ENCODE data around the gene CTSK. TPM values are rescaled to one million over a fixed set of nuclear protein-coding genes. Genes with fewer than 3 reads are reported as not detected.
"Not testable (repeated sequence)": the region's sequence is repeated elsewhere in the genome, so short reads cannot be mapped to it uniquely, and the experiment has no call there.

Gene CTSK
- total RNA-seq, 1 donor from 2014 or later, result 1.8 TPM

DNA sequence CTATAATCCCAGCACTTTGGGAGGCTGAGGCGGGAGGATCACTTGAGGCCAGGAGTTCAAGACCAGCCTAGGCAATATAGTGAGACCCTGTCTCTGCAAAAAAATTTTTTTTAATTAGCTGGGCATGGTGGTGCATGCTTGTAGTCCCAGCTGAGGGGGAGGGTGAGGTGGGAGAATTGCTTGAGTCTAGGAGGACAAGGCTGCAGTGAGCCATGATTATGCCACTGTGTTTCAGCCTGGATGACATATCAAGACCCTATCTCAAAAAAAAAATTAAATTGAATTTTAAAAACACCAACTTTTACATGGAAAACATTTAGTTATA is 42.1 kb downstream of the CTSK start:
- intact Hi-C loops (cut with micrococcal nuclease), result loop anchor here (1.0 to 5.0 kb wide), 5 partner anchors 69 to 199 kb away; partner anchors contain the start of genes ENSA and GOLPH3L
- H3K27me3 Mint-ChIP-seq (ENCODE audit: insufficient read depth), result peaks cover 16% of the 10 kb centered on the region
- not testable (repeated sequence) for H3K9me3 Mint-ChIP-seq; DNase-seq (ENCODE audit: low spot score)
- H3K4me1 Mint-ChIP-seq (ENCODE audit: low read depth), result peaks cover 43% of the 10 kb centered on the region
- H3K27ac Mint-ChIP-seq, result peak overlapping the region; percentile 94
- peaks cover 19% of the 10 kb centered on the region for H3K36me3 Mint-ChIP-seq (ENCODE audit: low read depth)
- H3K4me3 Mint-ChIP-seq, result peak overlapping the region; percentile 92

- peak within 1 kb of the TSS; percentile 92 for H3K4me3 Mint-ChIP-seq
- peaks cover 2% of the 10 kb centered on the region for H3K9me3 Mint-ChIP-seq
- DNase-seq (ENCODE audit: low spot score), result no peak
- intact Hi-C loops (cut with micrococcal nuclease), result loop anchor here (1.0 to 5.0 kb wide), 5 partner anchors 68 to 198 kb away; partner anchors contain the start of genes ENSA and GOLPH3L
- peaks cover 40% of the 10 kb centered on the region for H3K4me1 Mint-ChIP-seq (ENCODE audit: low read depth)
- peak within 1 kb of the TSS; percentile 94 for H3K27ac Mint-ChIP-seq
- H3K36me3 Mint-ChIP-seq (ENCODE audit: low read depth), result peaks cover 22% of the 10 kb centered on the region
- H3K27me3 Mint-ChIP-seq (ENCODE audit: insufficient read depth), result peaks cover 13% of the 10 kb centered on the region
These were observed 42.6 kb downstream of the CTSK start, which contains the start of gene CTSS for GRCh38 chr1:150765296-150765976. CTSS (minus strand) TSS chr1:150765778; CDS start chr1:150764763, 1,015 bp downstream.

GRCh38 chr1:150764617-150765101 is 43.4 kb downstream of the CTSK start:
- peaks cover 26% of the 10 kb centered on the region for H3K36me3 Mint-ChIP-seq (ENCODE audit: low read depth)
- peaks cover 9% of the 10 kb centered on the region for H3K27me3 Mint-ChIP-seq (ENCODE audit: insufficient read depth)
- peak overlapping the region; percentile 92 for H3K4me3 Mint-ChIP-seq
- H3K9me3 Mint-ChIP-seq, result peaks cover 6% of the 10 kb centered on the region
- DNase-seq (ENCODE audit: low spot score), result no peak
- peaks cover 43% of the 10 kb centered on the region for H3K4me1 Mint-ChIP-seq (ENCODE audit: low read depth)
- H3K27ac Mint-ChIP-seq, result peak overlapping the region; percentile 94
- intact Hi-C loops (cut with micrococcal nuclease), result loop anchor here (1.0 to 5.0 kb wide), 5 partner anchors 67 to 197 kb away; partner anchors contain the start of genes ENSA and GOLPH3L

- Mint-ChIP-seq H3K9me3 (peaks cover 6% of the 10 kb centered on the region), H3K36me3 (ENCODE audit: low read depth) (peaks cover 26% of the 10 kb centered on the region), H3K27me3 (ENCODE audit: insufficient read depth) (peaks cover 6% of the 10 kb centered on the region), H3K4me3 (peak overlapping the region; percentile 13), H3K4me1 (ENCODE audit: low read depth) (peaks cover 43% of the 10 kb centered on the region), H3K27ac (no peak overlapping the region)
- intact Hi-C loops (cut with micrococcal nuclease), result no loop called here
- DNase-seq (ENCODE audit: low spot score), result no peak
These were observed 45.0 kb downstream of the CTSK start for GRCh38 chr1:150763018-150763417.

GRCh38 chr1:150762552-150762951 is 45.5 kb downstream of the CTSK start:
- intact Hi-C loops (cut with micrococcal nuclease), result no loop called here
- Mint-ChIP-seq H3K36me3 (ENCODE audit: low read depth) (peaks cover 28% of the 10 kb centered on the region), H3K9me3 (peaks cover 6% of the 10 kb centered on the region), H3K4me3 (peak overlapping the region; percentile 13), H3K27me3 (ENCODE audit: insufficient read depth) (peaks cover under 1% of the 10 kb centered on the region), H3K27ac (no peak overlapping the region), H3K4me1 (ENCODE audit: low read depth) (peaks cover 43% of the 10 kb centered on the region)
- no peak for DNase-seq (ENCODE audit: low spot score)

DNA sequence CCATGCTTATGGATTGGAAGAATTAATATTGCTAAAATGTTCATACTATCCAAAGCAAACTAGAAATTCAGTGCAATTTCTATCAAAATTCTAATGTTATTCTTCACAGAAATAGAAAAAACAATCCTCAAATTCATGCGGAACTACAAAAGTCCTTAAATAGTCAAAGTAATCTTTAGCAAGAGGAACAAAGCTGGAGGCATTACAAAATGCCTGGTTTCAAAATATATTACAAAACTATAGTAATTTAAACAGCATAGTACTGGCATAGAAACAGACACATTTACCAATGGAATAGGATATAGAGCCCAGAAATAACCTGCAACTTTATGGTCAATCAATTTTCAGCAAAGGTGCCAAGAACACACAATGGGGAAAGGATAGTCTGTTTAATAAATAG is 46.3 kb downstream of the CTSK start:
- Mint-ChIP-seq H3K27me3 (ENCODE audit: insufficient read depth) (no peaks in the 10 kb centered on the region), H3K9me3 (peaks cover 6% of the 10 kb centered on the region), H3K36me3 (ENCODE audit: low read depth) (peaks cover 32% of the 10 kb centered on the region), H3K4me1 (ENCODE audit: low read depth) (peaks cover 43% of the 10 kb centered on the region), H3K4me3 (no peak overlapping the region), H3K27ac (no peak overlapping the region)
- intact Hi-C loops (cut with micrococcal nuclease), result no loop called here
- no peak for DNase-seq (ENCODE audit: low spot score)

DNA sequence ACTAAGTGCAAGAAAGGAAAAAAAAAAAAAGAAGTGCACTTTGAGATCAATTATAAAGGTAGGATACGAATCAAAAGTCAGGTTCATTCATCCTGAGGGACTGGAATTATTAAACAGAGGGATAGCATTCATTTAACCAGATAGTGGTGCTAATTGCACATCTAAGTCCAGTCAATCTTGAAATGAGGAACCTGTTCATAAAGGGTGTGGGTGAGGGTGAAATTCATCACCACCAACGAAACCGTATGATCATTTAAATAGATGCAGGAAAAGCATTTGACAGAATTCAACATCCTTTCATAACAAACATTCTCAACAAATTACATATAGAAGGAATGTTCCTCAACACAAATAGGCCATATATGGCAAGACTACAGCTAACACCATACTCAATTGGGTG is 48.0 kb downstream of the CTSK start:
- Mint-ChIP-seq H3K4me3 (no peak overlapping the region), H3K9me3 (peaks cover 6% of the 10 kb centered on the region), H3K27me3 (ENCODE audit: insufficient read depth) (no peaks in the 10 kb centered on the region), H3K27ac (no peak overlapping the region), H3K4me1 (ENCODE audit: low read depth) (peaks cover 36% of the 10 kb centered on the region), H3K36me3 (ENCODE audit: low read depth) (peaks cover 33% of the 10 kb centered on the region)
- no peak for DNase-seq (ENCODE audit: low spot score)
- intact Hi-C loops (cut with micrococcal nuclease), result no loop called here

GRCh38 chr1:150753416-150753815 is 54.6 kb downstream of the CTSK start:
- no peak for DNase-seq (ENCODE audit: low spot score)
- intact Hi-C loops (cut with micrococcal nuclease), result no loop called here
- H3K9me3 Mint-ChIP-seq, result no peaks in the 10 kb centered on the region
- no peaks in the 10 kb centered on the region for H3K4me1 Mint-ChIP-seq (ENCODE audit: low read depth)
- no peak overlapping the region for H3K4me3 Mint-ChIP-seq
- no peaks in the 10 kb centered on the region for H3K27me3 Mint-ChIP-seq (ENCODE audit: insufficient read depth)
- H3K27ac Mint-ChIP-seq, result no peak overlapping the region
- H3K36me3 Mint-ChIP-seq (ENCODE audit: low read depth), result peaks cover 23% of the 10 kb centered on the region

DNA sequence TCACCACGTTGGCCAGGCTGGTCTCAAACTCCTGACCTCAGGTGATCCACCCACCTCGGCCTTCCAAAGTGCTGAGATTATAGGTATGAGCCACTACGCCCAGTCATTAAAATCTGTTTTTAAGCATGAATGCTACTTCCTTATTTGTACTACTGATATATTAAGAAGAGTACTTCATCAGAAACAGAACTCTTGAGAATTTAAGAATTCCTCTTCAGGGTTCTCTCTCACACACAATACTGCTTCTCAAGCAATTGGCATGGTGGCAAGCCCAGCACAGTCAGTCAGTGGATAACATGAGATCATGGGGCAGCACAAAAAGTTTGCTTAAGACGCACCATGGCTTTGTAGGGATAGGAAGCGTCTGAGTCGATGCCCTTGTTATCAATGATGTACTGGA is 56.6 kb downstream of the CTSK start:
- no peak for DNase-seq (ENCODE audit: low spot score)
- intact Hi-C loops (cut with micrococcal nuclease), result no loop called here
- Mint-ChIP-seq H3K4me1 (ENCODE audit: low read depth) (no peaks in the 10 kb centered on the region), H3K36me3 (ENCODE audit: low read depth) (peaks cover 16% of the 10 kb centered on the region), H3K9me3 (no peaks in the 10 kb centered on the region), H3K27me3 (ENCODE audit: insufficient read depth) (no peaks in the 10 kb centered on the region), H3K27ac (no peak overlapping the region), H3K4me3 (no peak overlapping the region)

- peaks cover 15% of the 10 kb centered on the region for H3K36me3 Mint-ChIP-seq (ENCODE audit: low read depth)
- intact Hi-C loops (cut with micrococcal nuclease), result no loop called here
- H3K4me3 Mint-ChIP-seq, result no peak overlapping the region
- no peak for DNase-seq (ENCODE audit: low spot score)
- no peaks in the 10 kb centered on the region for H3K27me3 Mint-ChIP-seq (ENCODE audit: insufficient read depth)
- no peak overlapping the region for H3K27ac Mint-ChIP-seq
- no peaks in the 10 kb centered on the region for H3K4me1 Mint-ChIP-seq (ENCODE audit: low read depth)
- no peaks in the 10 kb centered on the region for H3K9me3 Mint-ChIP-seq
These were observed 58.2 kb downstream of the CTSK start for GRCh38 chr1:150749720-150750311.

- peaks cover 15% of the 10 kb centered on the region for H3K36me3 Mint-ChIP-seq (ENCODE audit: low read depth)
- no peaks in the 10 kb centered on the region for H3K9me3 Mint-ChIP-seq
These were observed 59.0 kb downstream of the CTSK start for GRCh38 chr1:150748878-150749719.

More at GRCh38 chr1:150748878-150749719, 59.0 kb downstream of the CTSK start:
- Mint-ChIP-seq H3K4me3 (no peak overlapping the region), H3K27me3 (ENCODE audit: insufficient read depth) (no peaks in the 10 kb centered on the region), H3K4me1 (ENCODE audit: low read depth) (no peaks in the 10 kb centered on the region), H3K27ac (no peak overlapping the region)
- no peak for DNase-seq (ENCODE audit: low spot score)
- intact Hi-C loops (cut with micrococcal nuclease), result no loop called here
